HCT116 (cell line): Measurements from ENCODE around the gene ALG8. TPM values are rescaled to one million over a fixed set of nuclear protein-coding genes. Genes with fewer than 3 reads are reported as not detected.

Experiments
- ATAC-seq: fragments of 200-7000 bp; cut with Tn5 transposase; 2 replicates; pipeline ENCODE4 v1.9.1; 2020; ENCODE audit warnings: mild to moderate bottlenecking, moderate library complexity
- BruUV-seq: library from RNA; stranded (reverse); fragments of 400-500 nt; replicated peaks from 2 replicates; lab custom pipeline; 2021; lab: Mats Ljungman, UMichigan
- CTCF ChIA-PET: fragments of 300-600 bp; sonication (Branson Sonifier 250); formaldehyde crosslinking; loops from one replicate; lab custom pipeline; 2021; ENCODE audit warnings: antibody characterized with exemption; lab: Charles Lee
- POLR2A ChIA-PET: fragments of 300-600, 350-600 bp; sonication (Branson Sonifier 250); formaldehyde crosslinking; loops from one replicate; lab custom pipeline; 2021; ENCODE audit warnings: antibody characterized with exemption; lab: Charles Lee
- RAD21 ChIA-PET, 2 experiments: fragments of 300-600 bp; sonication (Branson Sonifier 250); formaldehyde crosslinking; loops; one replicate each; lab custom pipeline; 2023; ENCODE audit warnings: low total read pairs in 2 of 2; ENCODE audit not compliant: uncharacterized antibody in 2 of 2, unreplicated experiment in 2 of 2, low non-redundant PET in 1 of 2; lab: Charles Lee
- DNase-seq: peaks from one replicate; pipeline ENCODE4 v3.0.0-alpha.2; 2010; ENCODE audit warnings: low read depth, low spot score
- H2AFZ ChIP-seq: fragments of 200-600 bp; shearing (Covaris generic), sonication (generic); 2 replicates; pipeline ENCODE4 v1.6.1; 2017; ENCODE audit warnings: low read depth, mixed run types, mixed read lengths, antibody characterized with exemption, low read length; ENCODE audit not compliant: poor library complexity, severe bottlenecking
- H3K27ac ChIP-seq: 2 replicates; pipeline ENCODE4 v1.5.1; 2012; ENCODE audit warnings: low read depth, low read length
- H3K27me3 ChIP-seq: fragments of 200-600 bp; sonication (generic); 2 replicates; pipeline ENCODE4 v1.6.1; 2016; ENCODE audit warnings: mixed run types, low read length, mixed read lengths; ENCODE audit not compliant: insufficient read depth
- H3K36me3 ChIP-seq, 2 experiments: fragments of 200-500 bp in 1 of 2; fragments of 200-600 bp in 1 of 2; sonication (Bioruptor generic) in 1 of 2; sonication (generic) in 1 of 2; 2 replicates each; pipeline versions ENCODE4 v1.5.1 to v1.6.1; 2014 to 2016; ENCODE audit warnings: low read length in 2 of 2, inconsistent platforms in 1 of 2, mixed read lengths in 1 of 2, mixed run types in 1 of 2; ENCODE audit not compliant: insufficient read depth in 2 of 2, control insufficient read depth in 1 of 2
- H3K4me1 ChIP-seq, 2 experiments: fragments of 200-600 bp in 1 of 2; sonication (generic) in 1 of 2; 2 replicates each; pipeline versions ENCODE4 v1.5.1 to v1.6.1; 2012 to 2017; ENCODE audit warnings: low read length in 2 of 2, inconsistent platforms in 1 of 2, mild to moderate bottlenecking in 1 of 2, mixed read lengths in 1 of 2, mixed run types in 1 of 2, moderate library complexity in 1 of 2; ENCODE audit not compliant: insufficient read depth in 2 of 2, control insufficient read depth in 1 of 2
- H3K4me2 ChIP-seq: fragments of 200-600 bp; sonication (generic); 2 replicates; pipeline ENCODE4 v1.6.1; 2017; ENCODE audit warnings: mixed run types, low read length, mixed read lengths
- H3K4me3 ChIP-seq, 2 experiments: fragments of 200-600 bp in 1 of 2; sonication (generic) in 1 of 2; replicated peaks in 1 of 2; 2 replicates each; pipeline ENCODE4 v1.5.1; 2011 to 2016; ENCODE audit warnings: low read length in 2 of 2, control low read depth in 1 of 2, low read depth in 1 of 2, mild to moderate bottlenecking in 1 of 2, mixed read lengths in 1 of 2, mixed run types in 1 of 2
- H3K79me2 ChIP-seq: fragments of 200-600 bp; sonication (generic); 2 replicates; pipeline ENCODE4 v1.6.1; 2017; ENCODE audit warnings: mild to moderate bottlenecking, mixed run types, low read length, moderate library complexity, mixed read lengths; ENCODE audit not compliant: insufficient read depth
- H3K9ac ChIP-seq: fragments of 200-600 bp; sonication (generic); 2 replicates; pipeline ENCODE4 v1.6.1; 2016; ENCODE audit warnings: low read length, mixed read lengths
- H3K9me2 ChIP-seq: fragments of 200-600 bp; sonication (generic), shearing (Covaris generic); 2 replicates; pipeline ENCODE4 v1.6.1; 2017; ENCODE audit warnings: mixed run types, mild to moderate bottlenecking, moderate library complexity; ENCODE audit not compliant: insufficient read depth
- H3K9me3 ChIP-seq, 2 experiments: fragments of 200-500 bp in 1 of 2; fragments of 200-600 bp in 1 of 2; sonication (Bioruptor generic) in 1 of 2; sonication (generic) in 1 of 2; 2 replicates each; pipeline ENCODE4 v1.6.1; 2014 to 2017; ENCODE audit warnings: low read length in 2 of 2, mixed read lengths in 2 of 2, inconsistent platforms in 1 of 2, low read depth in 1 of 2, mild to moderate bottlenecking in 1 of 2, mixed run types in 1 of 2, moderate library complexity in 1 of 2; ENCODE audit not compliant: control insufficient read depth in 1 of 2, insufficient read depth in 1 of 2
- H4K20me1 ChIP-seq: fragments of 200-600 bp; sonication (generic), shearing (Covaris generic); 2 replicates; pipeline ENCODE4 v1.6.1; 2017; ENCODE audit warnings: mixed run types, mild to moderate bottlenecking, moderate library complexity; ENCODE audit not compliant: insufficient read depth
- EGR1 ChIP-seq: IDR thresholded peaks from 2 replicates; pipeline ENCODE4 v1.6.1; 2012; ENCODE audit warnings: low read depth
- ELF1 ChIP-seq: IDR thresholded peaks from 2 replicates; pipeline ENCODE4 v1.6.1; 2012; ENCODE audit warnings: low read depth, borderline replicate concordance
- JUND ChIP-seq: IDR thresholded peaks from 2 replicates; pipeline ENCODE4 v1.6.1; 2012
- POLR2A ChIP-seq: IDR thresholded peaks from 2 replicates; pipeline ENCODE4 v1.7.0; 2011; ENCODE audit warnings: borderline replicate concordance; ENCODE audit not compliant: insufficient read depth, insufficient read length; ENCODE audit errors: extremely low read depth
- SIN3A ChIP-seq: IDR thresholded peaks from 2 replicates; pipeline ENCODE4 v1.6.1; 2012; ENCODE audit warnings: low read depth
- SRF ChIP-seq: IDR thresholded peaks from 2 replicates; pipeline ENCODE4 v1.6.1; 2012; ENCODE audit warnings: low read depth
- ZFX ChIP-seq: fragments of 450-650 bp; IDR thresholded peaks from 2 replicates; pipeline ENCODE4 v1.6.1; 2017
- ZNF274 ChIP-seq: fragments of 200-500 bp; sonication (Bioruptor generic); IDR thresholded peaks from 2 replicates; pipeline ENCODE4 v1.6.1; 2014; ENCODE audit warnings: mild to moderate bottlenecking, low read depth, low read length, inconsistent platforms
- intact Hi-C: fragments of 100-400 bp; cut with micrococcal nuclease; formaldehyde crosslinking; loops from 2 replicates; pipeline ENCODE4 v1.10.0; 2022
- total RNA-seq: library from RNA; stranded (reverse); gene quantifications from one replicate; pipeline ENCODE4 v1.2.1, GENCODE V29; 2021; ENCODE audit not compliant: unreplicated experiment
- TF ChIP-seq, protein P1 (sequence below): IDR thresholded peaks from 2 replicates; pipeline ENCODE4 v1.6.1; 2011; ENCODE audit warnings: mild to moderate bottlenecking, low read length, moderate library complexity; ENCODE audit not compliant: insufficient replicate concordance; ENCODE audit errors: extremely low read depth
- TF ChIP-seq, protein P2 (sequence below): IDR thresholded peaks from 2 replicates; pipeline ENCODE4 v1.6.1; 2012

The ALG8 gene
- total RNA-seq, 1 experiment from 2014 or later: 50.1 TPM

DNA sequence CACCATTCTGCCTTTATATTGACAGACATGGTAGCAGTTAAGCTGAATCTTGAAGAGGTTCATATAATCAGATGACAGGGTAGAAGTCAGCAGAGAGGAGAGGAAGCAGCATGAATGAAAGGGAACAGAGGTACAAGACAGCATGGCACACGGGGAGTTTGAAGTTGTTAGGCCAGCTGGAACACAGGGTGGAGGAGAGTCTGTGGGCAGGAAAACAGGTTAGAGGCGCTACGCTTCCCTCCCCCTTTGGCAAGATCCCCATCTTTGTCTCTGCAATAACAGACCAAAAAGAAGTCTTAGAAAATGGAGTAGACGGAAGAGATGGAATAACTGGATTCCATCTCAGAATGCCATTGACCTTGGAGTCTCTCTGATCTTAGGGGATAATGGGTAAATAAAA is 39.8 kb downstream of the ALG8 start (continued):
- TF ChIP-seq, protein P1, sequence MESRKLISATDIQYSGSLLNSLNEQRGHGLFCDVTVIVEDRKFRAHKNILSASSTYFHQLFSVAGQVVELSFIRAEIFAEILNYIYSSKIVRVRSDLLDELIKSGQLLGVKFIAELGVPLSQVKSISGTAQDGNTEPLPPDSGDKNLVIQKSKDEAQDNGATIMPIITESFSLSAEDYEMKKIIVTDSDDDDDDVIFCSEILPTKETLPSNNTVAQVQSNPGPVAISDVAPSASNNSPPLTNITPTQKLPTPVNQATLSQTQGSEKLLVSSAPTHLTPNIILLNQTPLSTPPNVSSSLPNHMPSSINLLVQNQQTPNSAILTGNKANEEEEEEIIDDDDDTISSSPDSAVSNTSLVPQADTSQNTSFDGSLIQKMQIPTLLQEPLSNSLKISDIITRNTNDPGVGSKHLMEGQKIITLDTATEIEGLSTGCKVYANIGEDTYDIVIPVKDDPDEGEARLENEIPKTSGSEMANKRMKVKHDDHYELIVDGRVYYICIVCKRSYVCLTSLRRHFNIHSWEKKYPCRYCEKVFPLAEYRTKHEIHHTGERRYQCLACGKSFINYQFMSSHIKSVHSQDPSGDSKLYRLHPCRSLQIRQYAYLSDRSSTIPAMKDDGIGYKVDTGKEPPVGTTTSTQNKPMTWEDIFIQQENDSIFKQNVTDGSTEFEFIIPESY: no peak
- TF ChIP-seq ZFX (no peak), SIN3A (no peak)

DNA sequence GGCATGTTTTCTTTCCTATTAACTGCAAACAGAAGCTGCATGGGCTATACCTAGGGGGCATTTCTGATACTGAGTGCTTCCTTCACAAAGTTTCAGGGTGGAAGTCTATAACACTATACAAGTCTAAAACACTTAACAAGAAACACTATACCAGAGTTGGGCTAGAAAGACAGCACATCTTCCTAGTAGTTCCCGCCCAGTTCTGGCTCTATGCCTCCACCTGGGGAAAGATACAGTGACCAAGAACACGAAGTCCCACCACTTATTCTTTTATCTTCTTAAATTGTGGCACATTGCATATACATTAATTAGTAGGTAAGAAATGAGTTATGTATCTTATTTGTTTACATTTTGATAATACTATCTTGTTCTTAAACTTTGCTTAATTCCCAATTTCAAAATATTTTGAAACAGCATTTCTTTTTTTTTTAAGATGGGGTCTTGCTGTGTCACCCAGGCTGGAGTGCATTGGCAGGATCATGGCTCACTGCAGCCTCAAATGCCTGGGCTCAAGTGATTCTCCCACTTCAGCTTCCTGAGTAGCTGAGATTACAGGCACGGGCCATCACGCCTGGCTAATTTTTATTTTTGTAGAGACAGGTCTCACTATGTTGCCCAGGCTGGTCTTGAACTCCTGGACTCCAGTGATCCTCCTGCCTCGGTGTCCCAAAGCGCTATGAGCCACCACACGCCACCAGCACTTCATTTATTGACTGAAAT is 41.6 kb downstream of the ALG8 start:
- no TSS peak for BruUV-seq
- DNase-seq: no peak
- intact Hi-C loops: no loop called here
- POLR2A ChIA-PET: no interaction called here
- no peak for ATAC-seq
- no peaks in the 10 kb centered on the region for H3K79me2 ChIP-seq
- CTCF ChIA-PET: no interaction called here
- H3K9ac ChIP-seq: no peak overlapping the region
- no peaks in the 10 kb centered on the region for H3K9me2 ChIP-seq
- H3K27ac ChIP-seq: no peak overlapping the region
- no peaks in the 10 kb centered on the region for H3K4me1 ChIP-seq
- no peak overlapping the region for H3K4me3 ChIP-seq
- H3K36me3 ChIP-seq: peaks cover 8 to 24% of the 10 kb centered on the region in 2 experiments
- no peak overlapping the region for H3K4me2 ChIP-seq
- H4K20me1 ChIP-seq: no peaks in the 10 kb centered on the region
- RAD21 ChIA-PET: no interaction called here
- no peaks in the 10 kb centered on the region for H3K9me3 ChIP-seq
- H3K27me3 ChIP-seq: no peaks in the 10 kb centered on the region
- H2AFZ ChIP-seq: no peak overlapping the region
- no peak for TF ChIP-seq ZNF274
- TF ChIP-seq POLR2A: no peak
- no peak for TF ChIP-seq EGR1
- TF ChIP-seq SRF: no peak
- no peak for TF ChIP-seq ELF1
- TF ChIP-seq JUND: no peak
- TF ChIP-seq, protein P2, sequence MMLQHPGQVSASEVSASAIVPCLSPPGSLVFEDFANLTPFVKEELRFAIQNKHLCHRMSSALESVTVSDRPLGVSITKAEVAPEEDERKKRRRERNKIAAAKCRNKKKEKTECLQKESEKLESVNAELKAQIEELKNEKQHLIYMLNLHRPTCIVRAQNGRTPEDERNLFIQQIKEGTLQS: no peak
- TF ChIP-seq, all 23 proteins: peak for 0
